ENCODE results near the gene ATG10. TPM values are rescaled to one million over a fixed set of nuclear protein-coding genes. Genes with fewer than 3 reads are reported as not detected.

Gene ATG10
- total and polyA plus RNA-seq, 8 donors = 6.4 to 15.7 (median 11.1) TPM

GRCh38 chr5:81925981-81926380 is 45.8 kb upstream of the ATG10 start:
- H3K4me3 ChIP-seq = no peak overlapping the region
- TF ChIP-seq, protein P1, sequence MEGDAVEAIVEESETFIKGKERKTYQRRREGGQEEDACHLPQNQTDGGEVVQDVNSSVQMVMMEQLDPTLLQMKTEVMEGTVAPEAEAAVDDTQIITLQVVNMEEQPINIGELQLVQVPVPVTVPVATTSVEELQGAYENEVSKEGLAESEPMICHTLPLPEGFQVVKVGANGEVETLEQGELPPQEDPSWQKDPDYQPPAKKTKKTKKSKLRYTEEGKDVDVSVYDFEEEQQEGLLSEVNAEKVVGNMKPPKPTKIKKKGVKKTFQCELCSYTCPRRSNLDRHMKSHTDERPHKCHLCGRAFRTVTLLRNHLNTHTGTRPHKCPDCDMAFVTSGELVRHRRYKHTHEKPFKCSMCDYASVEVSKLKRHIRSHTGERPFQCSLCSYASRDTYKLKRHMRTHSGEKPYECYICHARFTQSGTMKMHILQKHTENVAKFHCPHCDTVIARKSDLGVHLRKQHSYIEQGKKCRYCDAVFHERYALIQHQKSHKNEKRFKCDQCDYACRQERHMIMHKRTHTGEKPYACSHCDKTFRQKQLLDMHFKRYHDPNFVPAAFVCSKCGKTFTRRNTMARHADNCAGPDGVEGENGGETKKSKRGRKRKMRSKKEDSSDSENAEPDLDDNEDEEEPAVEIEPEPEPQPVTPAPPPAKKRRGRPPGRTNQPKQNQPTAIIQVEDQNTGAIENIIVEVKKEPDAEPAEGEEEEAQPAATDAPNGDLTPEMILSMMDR (IDR thresholded peaks at IDR 0.05) = no peak
- ATAC-seq (no peak), DNase-seq (no peak)
- H3K27me3 ChIP-seq = no peaks in the 10 kb centered on the region
- no peak overlapping the region for H3K27ac ChIP-seq
- no peaks in the 10 kb centered on the region for H3K9me3 ChIP-seq
- intact Hi-C loops (cut with DNase I) = no loop called here
- no peaks in the 10 kb centered on the region for H3K4me1 ChIP-seq
- H3K36me3 ChIP-seq = no peaks in the 10 kb centered on the region

- no peak for DNase-seq
- intact Hi-C loops (cut with DNase I) = no loop called here
Measured at GRCh38 chr5:81936066-81936465, 35.8 kb upstream of the ATG10 start.

GRCh38 chr5:81936750-81937149 is 35.1 kb upstream of the ATG10 start:
- Histone ChIP-seq H3K27me3 (no peaks in the 10 kb centered on the region), H3K4me3 (no peak overlapping the region), H3K36me3 (no peaks in the 10 kb centered on the region), H3K4me1 (no peaks in the 10 kb centered on the region), H3K27ac (no peak overlapping the region), H3K9me3 (peaks cover 0 to 12% of the 10 kb centered on the region in 2 donors)
- intact Hi-C loops (cut with DNase I) = no loop called here
- TF ChIP-seq, protein P1 (IDR thresholded peaks at IDR 0.05) = no peak
- ATAC-seq (no peak), DNase-seq (no peak)

More at GRCh38 chr5:81936066-81936465, 35.8 kb upstream of the ATG10 start:
- ATAC-seq = no peak
- H3K4me1 ChIP-seq = no peaks in the 10 kb centered on the region
- no peak overlapping the region for H3K4me3 ChIP-seq
- H3K27ac ChIP-seq = no peak overlapping the region
- no peaks in the 10 kb centered on the region for H3K36me3 ChIP-seq
- H3K27me3 ChIP-seq = no peaks in the 10 kb centered on the region
- H3K9me3 ChIP-seq = peaks cover 0 to 10% of the 10 kb centered on the region in 2 donors
- TF ChIP-seq, protein P1 (IDR thresholded peaks at IDR 0.05) = no peak

GRCh38 chr5:81942746-81943145 is 29.1 kb upstream of the ATG10 start:
- no peak for ATAC-seq
- H3K27me3 ChIP-seq = no peaks in the 10 kb centered on the region
- intact Hi-C loops (cut with DNase I) = no loop called here

DNA sequence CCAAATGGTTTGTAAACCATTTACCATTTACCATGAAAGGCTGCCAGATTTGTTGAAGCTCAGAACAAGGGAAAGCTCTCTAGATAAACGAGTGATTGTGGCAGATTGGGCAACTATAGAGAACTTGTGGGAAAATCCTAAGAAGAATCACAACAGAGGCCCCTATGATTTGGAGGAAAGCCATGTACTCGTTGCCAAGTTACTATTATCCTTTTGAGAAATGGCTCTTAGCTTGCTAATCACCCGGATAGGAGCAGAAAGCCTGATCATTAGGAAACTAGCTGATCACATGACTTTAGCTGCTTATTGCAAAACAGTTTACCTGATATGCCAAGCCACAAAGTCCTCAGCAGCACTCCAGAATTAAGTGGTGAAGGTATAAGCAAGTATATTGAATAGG is 23.5 kb upstream of the ATG10 start:
- Histone ChIP-seq H3K4me3 (no peak overlapping the region), H3K27me3 (no peaks in the 10 kb centered on the region), H3K4me1 (no peaks in the 10 kb centered on the region), H3K27ac (no peak overlapping the region), H3K36me3 (no peaks in the 10 kb centered on the region), H3K9me3 (peaks cover 0 to 9% of the 10 kb centered on the region in 2 donors)
- ATAC-seq (peak; percentile 69), DNase-seq (peak in 1 of 4 donors; percentile 11)
- TF ChIP-seq, protein P1 (IDR thresholded peaks at IDR 0.05) = no peak
- intact Hi-C loops (cut with DNase I) = no loop called here

More at GRCh38 chr5:81942746-81943145, 29.1 kb upstream of the ATG10 start:
- Histone ChIP-seq H3K4me1 (no peaks in the 10 kb centered on the region), H3K4me3 (no peak overlapping the region), H3K36me3 (no peaks in the 10 kb centered on the region), H3K9me3 (peaks cover 0 to 32% of the 10 kb centered on the region in 2 donors), H3K27ac (no peak overlapping the region)
- no peak for DNase-seq
- TF ChIP-seq, protein P1 (IDR thresholded peaks at IDR 0.05) = no peak

All from left lung (tissue), 10 donors.